IPS-20b (cell line): ENCODE results near the gene NUDT15.
"Not testable (repeated sequence)": the region's sequence is repeated elsewhere in the genome, so short reads cannot be mapped to it uniquely, and the experiment has no call there.

ENCODE experiments used
- H3K27ac ChIP-seq: one replicate; pipeline ENCODE4 v1.5.1; 2013; ENCODE audit warnings: low read length
- H3K27me3 ChIP-seq: 2 replicates; pipeline ENCODE4 v1.6.1; 2013; ENCODE audit warnings: mild to moderate bottlenecking, low read length, inconsistent platforms; ENCODE audit not compliant: insufficient read depth
- H3K36me3 ChIP-seq: 2 replicates; pipeline ENCODE4 v1.6.1; 2013; ENCODE audit warnings: low read depth, mild to moderate bottlenecking, inconsistent platforms, low read length, moderate library complexity; ENCODE audit not compliant: insufficient read depth
- H3K4me1 ChIP-seq: 2 replicates; pipeline ENCODE4 v1.6.1; 2013; ENCODE audit warnings: mild to moderate bottlenecking, control low read depth, inconsistent platforms, low read length, moderate library complexity; ENCODE audit not compliant: insufficient read depth
- H3K4me3 ChIP-seq: 2 replicates; pipeline ENCODE4 v1.5.1; 2013; ENCODE audit warnings: mild to moderate bottlenecking, low read length, inconsistent platforms
- H3K9ac ChIP-seq: 2 replicates; pipeline ENCODE4 v1.6.1; 2013; ENCODE audit warnings: low read depth, mild to moderate bottlenecking, inconsistent platforms, low read length, moderate library complexity
- H3K9me3 ChIP-seq: 2 replicates; pipeline ENCODE4 v1.6.1; 2013; ENCODE audit warnings: mild to moderate bottlenecking, low read depth, low read length, inconsistent platforms; ENCODE audit not compliant: insufficient read depth

NUDT15 gene

GRCh38 chr13:48043789-48044503 lies 6.4 kb downstream of the NUDT15 start:
- Histone ChIP-seq H3K9ac (no peak overlapping the region), H3K4me3 (no peak overlapping the region), H3K27me3 (no peaks in the 10 kb centered on the region), H3K4me1 (peaks cover 3% of the 10 kb centered on the region), H3K9me3 (no peaks in the 10 kb centered on the region), H3K27ac (no peak overlapping the region), H3K36me3 (peaks cover 72% of the 10 kb centered on the region)

GRCh38 chr13:48050550-48050949 lies 13.0 kb downstream of the NUDT15 start:
- Histone ChIP-seq H3K9ac (no peak overlapping the region), H3K4me3 (no peak overlapping the region), H3K27me3 (no peaks in the 10 kb centered on the region), H3K27ac (no peak overlapping the region), H3K36me3 (peaks cover 74% of the 10 kb centered on the region), H3K9me3 (no peaks in the 10 kb centered on the region), H3K4me1 (no peaks in the 10 kb centered on the region)

GRCh38 chr13:48054601-48055000 lies 17.1 kb downstream of the NUDT15 start:
- H3K36me3 ChIP-seq: peaks cover 41% of the 10 kb centered on the region
- no peak overlapping the region for H3K27ac ChIP-seq
- no peaks in the 10 kb centered on the region for H3K9me3 ChIP-seq
- no peaks in the 10 kb centered on the region for H3K27me3 ChIP-seq
- no peak overlapping the region for H3K9ac ChIP-seq
- no peak overlapping the region for H3K4me3 ChIP-seq
- H3K4me1 ChIP-seq: no peaks in the 10 kb centered on the region

- Histone ChIP-seq H3K9me3 (no peaks in the 10 kb centered on the region), H3K36me3 (peaks cover 35% of the 10 kb centered on the region), H3K4me3 (no peak overlapping the region), H3K9ac (no peak overlapping the region), H3K27me3 (no peaks in the 10 kb centered on the region), H3K27ac (no peak overlapping the region), H3K4me1 (no peaks in the 10 kb centered on the region)
Measured at GRCh38 chr13:48055712-48056111, 18.2 kb downstream of the NUDT15 start.

- H3K4me1 ChIP-seq, H3K27ac ChIP-seq, H3K27me3 ChIP-seq, H3K9ac ChIP-seq, H3K9me3 ChIP-seq, H3K4me3 ChIP-seq, H3K36me3 ChIP-seq: not testable (repeated sequence)
Measured at GRCh38 chr13:48058536-48058935, 21.0 kb downstream of the NUDT15 start.

GRCh38 chr13:48059951-48060350 lies 22.4 kb downstream of the NUDT15 start:
- H3K36me3 ChIP-seq, H3K9ac ChIP-seq, H3K27me3 ChIP-seq, H3K27ac ChIP-seq, H3K9me3 ChIP-seq, H3K4me1 ChIP-seq, H3K4me3 ChIP-seq: not testable (repeated sequence)

- H3K4me1 ChIP-seq: no peaks in the 10 kb centered on the region
- no peak overlapping the region for H3K9ac ChIP-seq
- H3K36me3 ChIP-seq: peaks cover 61% of the 10 kb centered on the region
- no peak overlapping the region for H3K27ac ChIP-seq
- H3K4me3 ChIP-seq: no peak overlapping the region
- H3K27me3 ChIP-seq: no peaks in the 10 kb centered on the region
- H3K9me3 ChIP-seq: peaks cover 56% of the 10 kb centered on the region
Measured at GRCh38 chr13:48066310-48066989, 28.9 kb downstream of the NUDT15 start.

- Histone ChIP-seq H3K36me3 (peaks cover 77% of the 10 kb centered on the region), H3K4me1 (no peaks in the 10 kb centered on the region), H3K27ac (no peak overlapping the region), H3K9ac (no peak overlapping the region), H3K27me3 (no peaks in the 10 kb centered on the region), H3K9me3 (peaks cover 72% of the 10 kb centered on the region), H3K4me3 (no peak overlapping the region)
Measured at GRCh38 chr13:48068036-48068435, 30.5 kb downstream of the NUDT15 start.

- no peaks in the 10 kb centered on the region for H3K27me3 ChIP-seq
- H3K27ac ChIP-seq: no peak overlapping the region
- H3K9ac ChIP-seq: no peak overlapping the region
- H3K4me1 ChIP-seq: no peaks in the 10 kb centered on the region
- H3K4me3 ChIP-seq: no peak overlapping the region
- H3K36me3 ChIP-seq: peaks cover 86% of the 10 kb centered on the region
- H3K9me3 ChIP-seq: peaks cover 79% of the 10 kb centered on the region
Measured at GRCh38 chr13:48068952-48069351, 31.4 kb downstream of the NUDT15 start.

- Histone ChIP-seq H3K36me3 (peaks cover 92% of the 10 kb centered on the region), H3K9me3 (peaks cover 85% of the 10 kb centered on the region), H3K27ac (no peak overlapping the region), H3K9ac (no peak overlapping the region), H3K4me3 (no peak overlapping the region), H3K4me1 (no peaks in the 10 kb centered on the region), H3K27me3 (no peaks in the 10 kb centered on the region)
Measured at GRCh38 chr13:48069573-48069972, 32.0 kb downstream of the NUDT15 start.

GRCh38 chr13:48070942-48071341 lies 33.4 kb downstream of the NUDT15 start:
- Histone ChIP-seq H3K27ac (no peak overlapping the region), H3K36me3 (peaks cover 98% of the 10 kb centered on the region), H3K4me1 (no peaks in the 10 kb centered on the region), H3K9ac (no peak overlapping the region), H3K27me3 (no peaks in the 10 kb centered on the region), H3K9me3 (peaks cover 89% of the 10 kb centered on the region), H3K4me3 (0 out of 2 replicates have a peak overlapping the region, but pooled peaks have one; percentile 9)

GRCh38 chr13:48072304-48072703 lies 34.8 kb downstream of the NUDT15 start:
- Histone ChIP-seq H3K36me3 (peaks cover 98% of the 10 kb centered on the region), H3K9me3 (peaks cover 75% of the 10 kb centered on the region), H3K27me3 (no peaks in the 10 kb centered on the region), H3K4me3 (no peak overlapping the region), H3K4me1 (no peaks in the 10 kb centered on the region), H3K27ac (no peak overlapping the region), H3K9ac (no peak overlapping the region)
